GM20431 (cell line): ENCODE data around the gene GMPPA.

Experiments
- in situ Hi-C: fragments of 300-500 bp; cut with MseI, MboI; formaldehyde crosslinking; loops from one replicate; pipeline ENCODE4 v1.15.0; 2020; ENCODE audit warnings: low sequenced_read_pairs; ENCODE audit not compliant: unreplicated experiment

GMPPA gene

GRCh38 chr2:219499058-219499307, 292 bp downstream of the GMPPA start:
- in situ Hi-C loops: no loop called here

GRCh38 chr2:219499555-219499954, 864 bp downstream of the GMPPA start:
- in situ Hi-C loops: no loop called here

GRCh38 chr2:219500135-219500534, 1.4 kb downstream of the GMPPA start:
- in situ Hi-C loops: no loop called here

DNA sequence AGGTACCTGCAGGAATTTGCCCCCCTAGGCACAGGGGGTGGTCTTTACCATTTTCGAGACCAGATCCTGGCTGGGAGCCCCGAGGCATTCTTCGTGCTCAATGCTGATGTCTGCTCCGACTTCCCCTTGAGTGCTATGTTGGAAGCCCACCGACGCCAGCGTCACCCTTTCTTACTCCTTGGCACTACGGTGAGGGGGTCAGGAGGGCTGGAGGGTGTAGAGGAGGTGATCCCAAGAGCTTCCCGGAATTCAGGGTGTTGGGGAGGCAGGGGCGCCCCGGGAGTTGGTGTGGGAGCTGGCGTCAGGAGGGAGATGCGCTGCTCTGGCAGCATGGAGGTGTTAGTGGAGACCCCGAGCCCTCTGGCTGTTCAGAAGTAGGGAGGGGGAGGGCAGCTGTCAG, 3.2 kb downstream of the GMPPA start:
- in situ Hi-C loops: no loop called here

DNA sequence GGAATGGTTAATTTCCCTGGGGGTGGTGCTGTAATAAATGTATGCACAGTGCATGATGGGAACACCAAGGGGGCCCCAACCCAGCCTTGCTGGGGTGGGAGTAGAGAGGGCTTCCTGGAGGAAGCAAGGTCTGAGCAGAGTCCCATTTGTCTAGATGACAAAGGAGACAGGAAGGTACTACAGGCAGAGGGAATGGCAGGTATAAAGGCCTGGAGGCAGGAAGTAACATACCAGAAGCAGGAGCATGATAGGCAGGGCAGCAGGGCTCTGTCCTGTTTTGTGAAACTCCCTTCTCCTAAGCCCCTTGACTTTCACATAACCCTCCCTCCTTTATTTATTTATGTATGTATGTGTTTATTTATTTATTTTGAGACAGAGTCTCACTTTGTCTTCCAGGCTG, 3.9 kb downstream of the GMPPA start:
- in situ Hi-C loops: no loop called here

GRCh38 chr2:219505585-219505984, 6.9 kb downstream of the GMPPA start:
- in situ Hi-C loops: no loop called here

DNA sequence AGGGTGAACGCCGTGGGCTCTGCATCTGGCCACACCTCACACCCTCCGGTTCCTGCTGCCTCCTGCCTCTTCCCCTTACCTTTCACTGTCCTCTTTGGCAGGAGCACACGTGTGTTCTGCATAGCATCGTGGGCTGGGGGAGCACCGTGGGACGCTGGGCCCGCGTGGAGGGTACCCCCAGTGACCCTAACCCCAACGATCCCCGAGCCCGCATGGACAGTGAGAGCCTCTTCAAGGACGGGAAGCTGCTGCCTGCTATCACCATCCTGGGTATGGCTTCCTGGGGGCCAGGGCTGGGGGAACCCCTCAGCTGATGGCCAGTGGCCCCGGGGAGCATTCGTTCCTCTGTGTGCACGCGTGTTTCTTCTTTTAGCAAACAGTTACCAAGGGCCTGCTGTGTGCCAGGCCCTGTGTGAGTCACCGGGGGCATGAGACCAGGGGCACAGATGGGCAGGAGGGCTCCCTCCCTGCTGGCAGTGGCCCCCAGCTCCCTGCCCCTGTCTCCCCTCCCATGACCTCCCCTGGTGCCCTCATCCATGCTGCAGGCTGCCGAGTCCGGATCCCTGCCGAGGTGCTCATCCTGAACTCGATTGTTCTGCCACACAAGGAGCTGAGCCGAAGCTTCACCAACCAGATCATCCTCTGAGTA, 7.6 kb downstream of the GMPPA start:
- in situ Hi-C loops: no loop called here

DNA sequence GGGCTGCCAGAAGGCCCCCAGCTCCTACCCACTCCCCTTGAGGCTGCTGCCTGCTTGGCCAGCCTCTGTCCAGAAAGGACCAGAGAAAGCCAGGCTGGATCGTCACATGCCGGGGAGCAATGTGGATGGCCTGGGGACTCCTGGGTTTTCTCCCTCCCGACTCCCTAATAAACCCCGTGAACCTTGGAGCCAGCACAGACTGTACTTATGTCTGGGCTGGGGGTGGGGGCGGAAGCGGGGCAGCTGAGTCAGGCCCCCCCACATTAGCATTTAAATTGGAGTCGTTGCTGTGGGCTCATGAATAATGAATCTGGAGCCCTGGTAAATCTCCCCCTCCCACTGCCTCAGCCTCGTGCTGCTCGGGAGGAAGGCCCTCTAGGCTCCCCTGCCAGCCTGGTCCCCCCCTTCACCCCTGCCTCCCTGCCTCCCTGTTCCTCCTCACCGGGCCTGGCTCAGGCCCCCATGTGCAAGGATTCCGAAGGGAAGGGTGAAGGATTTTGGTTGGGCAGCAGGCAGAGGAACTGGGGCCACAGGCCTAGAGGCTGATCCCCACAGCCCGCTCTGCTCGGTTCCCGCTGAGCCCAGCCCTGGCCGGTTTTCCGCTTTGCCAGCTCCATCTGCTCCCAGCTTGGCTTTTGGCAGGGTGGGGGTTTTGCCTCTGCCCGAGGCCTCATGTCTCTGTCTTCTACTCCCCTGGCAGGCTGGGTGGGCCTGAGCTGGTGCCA, 8.3 kb downstream of the GMPPA start:
- in situ Hi-C loops: no loop called here

- in situ Hi-C loops: no loop called here
These were observed 9.1 kb downstream of the GMPPA start for GRCh38 chr2:219507581-219508443.

- in situ Hi-C loops: no loop called here
These were observed 9.7 kb downstream of the GMPPA start for GRCh38 chr2:219508444-219508734.

GRCh38 chr2:219508971-219509779, 10.5 kb downstream of the GMPPA start:
- in situ Hi-C loops: no loop called here

GRCh38 chr2:219509780-219510511, 11.3 kb downstream of the GMPPA start:
- in situ Hi-C loops: no loop called here

DNA sequence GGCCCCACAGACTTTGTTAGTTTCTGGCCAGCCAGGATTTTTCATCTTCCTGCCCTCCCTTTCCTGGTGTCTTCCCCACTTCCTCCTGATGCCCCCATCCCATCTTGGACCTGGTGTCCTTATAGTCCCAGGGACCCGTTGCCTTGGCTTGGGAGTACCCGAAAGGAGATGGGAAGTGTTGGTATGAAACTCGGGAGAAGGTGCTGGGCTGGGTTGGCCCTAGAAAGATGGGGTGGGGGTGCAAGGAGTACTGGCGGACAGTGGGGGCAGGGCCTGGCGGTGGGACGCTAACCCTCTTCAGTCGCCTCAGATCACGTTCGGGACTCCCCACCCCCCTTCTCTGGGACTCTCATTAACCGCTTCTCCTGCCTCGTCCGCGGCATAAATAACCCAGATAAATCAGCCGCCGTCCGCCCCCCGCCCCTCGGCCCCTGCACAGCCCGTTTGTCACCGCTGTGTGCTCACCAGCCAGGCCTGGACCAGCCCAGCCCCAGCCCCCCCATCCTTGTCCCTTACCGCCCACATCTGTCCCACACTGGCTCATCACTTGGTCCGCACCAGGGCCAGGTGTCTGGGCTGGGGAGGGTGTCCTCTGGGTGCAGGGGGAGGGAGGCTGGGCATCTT, 11.9 kb downstream of the GMPPA start:
- in situ Hi-C loops: no loop called here

DNA sequence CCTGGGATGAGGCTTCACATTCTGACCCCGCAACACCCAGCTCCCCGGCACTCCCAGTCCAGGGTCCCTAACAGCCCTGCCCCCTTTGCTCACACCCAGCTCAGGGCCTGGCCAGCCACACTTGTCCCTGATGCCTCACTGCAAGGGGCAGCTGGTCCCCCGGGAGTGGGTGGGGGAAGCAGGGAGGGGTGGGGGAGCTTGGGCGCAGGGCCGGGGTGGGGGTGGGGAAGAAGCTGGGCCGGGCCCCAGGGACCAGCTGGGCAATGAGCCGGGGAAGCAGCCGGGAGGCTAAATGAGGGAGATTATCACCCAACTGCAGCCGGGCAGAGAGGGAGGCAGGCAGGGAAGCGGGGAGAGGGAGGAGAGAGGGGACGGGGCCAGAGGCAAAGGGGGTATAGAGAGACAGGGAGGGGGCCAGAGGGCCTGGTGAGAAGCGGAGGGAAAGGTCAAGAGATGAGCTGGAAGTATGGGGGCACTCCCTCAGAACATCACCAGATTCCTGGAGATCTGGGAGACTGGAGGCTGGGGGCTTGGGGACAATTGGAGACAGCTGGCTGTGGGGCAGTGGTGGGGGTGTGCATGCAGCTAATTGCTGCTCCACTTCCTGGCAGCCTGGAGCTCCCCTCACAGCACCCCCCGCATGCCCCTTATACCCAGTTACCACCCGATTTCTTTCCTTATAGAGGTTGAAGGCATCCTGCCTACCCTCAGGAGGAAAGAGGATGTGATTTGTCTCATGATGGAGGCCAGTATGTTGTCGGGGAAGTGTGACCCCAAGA, 13.0 kb downstream of the GMPPA start:
- in situ Hi-C loops: no loop called here

GRCh38 chr2:219512524-219513216, 14.0 kb downstream of the GMPPA start:
- in situ Hi-C loops: no loop called here

- in situ Hi-C loops: no loop called here
These were observed 15.1 kb downstream of the GMPPA start for GRCh38 chr2:219513787-219514186.

DNA sequence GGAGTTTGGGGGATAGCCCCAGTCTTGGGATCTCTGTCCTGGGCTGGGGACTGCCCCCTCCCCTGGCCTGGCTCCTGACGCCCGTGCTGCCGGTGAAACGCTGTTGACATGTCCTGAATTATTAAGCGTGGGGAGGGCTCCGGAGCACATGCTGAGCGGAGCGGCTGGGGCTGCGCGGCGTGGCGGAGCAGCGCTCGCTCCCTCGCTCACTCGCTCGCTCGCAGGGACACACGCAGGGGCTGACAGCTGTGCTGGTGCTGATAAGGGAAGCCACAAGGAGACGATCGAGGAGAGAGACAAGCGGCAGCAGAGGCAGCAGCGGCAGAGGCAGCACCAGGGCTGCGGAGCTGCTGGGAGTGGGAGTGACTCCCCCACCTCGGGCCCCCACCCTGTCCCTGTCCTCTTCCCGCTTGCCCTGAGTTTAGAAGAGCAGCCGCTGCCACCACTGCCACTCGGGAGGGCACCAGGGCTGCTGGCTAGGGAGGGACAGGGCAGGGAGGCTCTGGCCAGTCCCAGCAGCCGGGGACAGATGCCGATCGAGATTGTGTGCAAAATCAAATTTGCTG, 15.6 kb downstream of the GMPPA start, which contains the start of gene ASIC4:
ASIC4 (plus strand) TSS at position 287 of the 566 bp plus-strand sequence; CDS start at position 530, 243 bp downstream.
- in situ Hi-C loops: no loop called here

DNA sequence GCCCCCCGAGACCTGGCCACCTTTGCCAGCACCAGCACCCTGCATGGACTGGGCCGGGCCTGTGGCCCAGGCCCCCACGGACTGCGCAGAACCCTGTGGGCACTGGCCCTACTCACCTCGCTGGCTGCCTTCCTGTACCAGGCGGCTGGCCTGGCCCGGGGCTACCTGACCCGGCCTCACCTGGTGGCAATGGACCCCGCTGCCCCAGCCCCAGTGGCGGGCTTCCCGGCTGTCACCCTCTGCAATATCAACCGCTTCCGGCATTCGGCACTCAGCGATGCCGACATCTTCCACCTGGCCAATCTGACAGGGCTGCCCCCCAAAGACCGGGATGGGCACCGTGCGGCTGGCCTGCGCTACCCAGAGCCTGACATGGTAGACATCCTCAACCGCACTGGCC, 16.1 kb downstream of the GMPPA start:
- in situ Hi-C loops: no loop called here
